OCI-LY3 (cell line): Measurements from ENCODE around the gene NEDD4L.

Source experiments
- EZH2phosphoT487 ChIP-seq: fragments of 200-600 bp; shearing (Covaris generic); IDR thresholded peaks from 2 replicates; pipeline ENCODE4 v1.6.1; 2018; ENCODE audit warnings: antibody characterized with exemption, mixed run types, low read depth
- TF ChIP-seq, protein P1 (sequence below): fragments of 200-600, 300-600 bp; sonication (generic); IDR thresholded peaks from 2 replicates; pipeline ENCODE4 v1.5.1; 2014; ENCODE audit warnings: antibody characterized with exemption, low read length, low read depth

DNA sequence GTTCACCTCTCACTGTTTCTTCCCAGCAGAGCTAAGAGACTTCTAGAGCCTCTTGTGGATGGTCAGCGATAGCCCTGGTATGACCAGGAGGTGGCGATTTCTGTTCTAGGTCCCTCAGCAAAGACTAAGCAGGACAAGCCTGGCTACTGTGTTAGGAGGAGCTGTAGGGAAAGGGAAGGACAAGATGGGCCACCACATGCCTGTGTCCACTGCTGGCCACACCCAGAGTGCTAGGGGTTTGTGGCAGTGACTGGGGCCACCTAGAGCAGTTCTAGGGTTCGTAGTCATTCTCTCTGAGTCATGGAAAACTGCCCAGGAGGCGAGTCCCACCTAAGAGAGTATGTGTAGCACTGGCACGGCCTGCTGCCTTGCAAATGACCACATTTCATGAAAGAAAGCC lies 405.4 kb downstream of the NEDD4L start:
- TF ChIP-seq, protein P1, sequence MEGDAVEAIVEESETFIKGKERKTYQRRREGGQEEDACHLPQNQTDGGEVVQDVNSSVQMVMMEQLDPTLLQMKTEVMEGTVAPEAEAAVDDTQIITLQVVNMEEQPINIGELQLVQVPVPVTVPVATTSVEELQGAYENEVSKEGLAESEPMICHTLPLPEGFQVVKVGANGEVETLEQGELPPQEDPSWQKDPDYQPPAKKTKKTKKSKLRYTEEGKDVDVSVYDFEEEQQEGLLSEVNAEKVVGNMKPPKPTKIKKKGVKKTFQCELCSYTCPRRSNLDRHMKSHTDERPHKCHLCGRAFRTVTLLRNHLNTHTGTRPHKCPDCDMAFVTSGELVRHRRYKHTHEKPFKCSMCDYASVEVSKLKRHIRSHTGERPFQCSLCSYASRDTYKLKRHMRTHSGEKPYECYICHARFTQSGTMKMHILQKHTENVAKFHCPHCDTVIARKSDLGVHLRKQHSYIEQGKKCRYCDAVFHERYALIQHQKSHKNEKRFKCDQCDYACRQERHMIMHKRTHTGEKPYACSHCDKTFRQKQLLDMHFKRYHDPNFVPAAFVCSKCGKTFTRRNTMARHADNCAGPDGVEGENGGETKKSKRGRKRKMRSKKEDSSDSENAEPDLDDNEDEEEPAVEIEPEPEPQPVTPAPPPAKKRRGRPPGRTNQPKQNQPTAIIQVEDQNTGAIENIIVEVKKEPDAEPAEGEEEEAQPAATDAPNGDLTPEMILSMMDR = no peak
- TF ChIP-seq EZH2phosphoT487 = no peak
